Stimulated activated CD4-positive, alpha-beta T cell treated with anti-CD3 and anti-CD28 coated beads, Interleukin-4, amount 100 ng/mL, for 48 hours (primary cell): ENCODE data around the gene IMMP2L.
"Not testable (repeated sequence)": the region's sequence is repeated elsewhere in the genome, so short reads cannot be mapped to it uniquely, and the experiment has no call there.

Experiments used
- DNase-seq, 2 donors: peaks; one replicate each; pipeline ENCODE4 v3.0.0-alpha.2; 2020; ENCODE audit warnings: low read depth in 2 of 2

The IMMP2L gene

GRCh38 chr7:110750931-110751605 is 811.2 kb downstream of the IMMP2L start:
- no peak for DNase-seq

DNA sequence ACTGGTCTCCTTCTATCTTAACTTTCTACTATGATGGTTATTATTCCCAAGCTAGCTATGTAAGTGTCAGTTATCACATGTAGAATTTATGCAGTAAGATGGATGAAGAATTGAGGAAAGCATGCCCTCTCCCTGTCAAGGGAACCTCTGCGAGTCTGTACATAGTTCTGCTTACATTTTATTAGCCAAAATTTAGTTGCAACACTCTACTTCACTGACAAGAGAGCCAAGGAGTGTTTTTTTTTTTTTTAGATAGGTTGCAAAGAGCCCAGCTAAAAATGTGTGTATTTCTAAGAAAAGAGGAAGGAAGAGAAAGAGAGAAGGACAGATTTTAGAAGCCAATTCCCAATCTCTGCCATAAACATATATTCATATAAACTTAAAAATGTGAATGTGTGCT is 829.1 kb downstream of the IMMP2L start:
- no peak for DNase-seq

DNA sequence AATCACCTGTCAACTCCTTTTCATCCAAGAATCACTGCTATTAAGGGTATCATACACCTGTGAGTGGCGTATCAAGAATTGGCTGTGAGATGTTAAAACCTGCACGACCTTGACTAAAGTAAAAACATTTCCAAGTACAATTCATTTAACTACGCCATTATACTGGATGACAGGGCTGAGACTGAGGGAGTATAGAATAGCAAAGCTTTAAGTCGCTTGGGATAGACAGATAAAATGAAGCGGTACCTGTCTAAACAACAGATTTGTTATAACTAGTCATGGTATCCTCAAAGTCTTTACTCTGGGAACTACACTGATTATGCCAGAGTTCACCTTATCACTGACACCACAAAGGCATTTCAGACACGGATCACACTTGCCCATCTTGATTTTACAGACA is 837.5 kb downstream of the IMMP2L start:
- DNase-seq = no peak

DNA sequence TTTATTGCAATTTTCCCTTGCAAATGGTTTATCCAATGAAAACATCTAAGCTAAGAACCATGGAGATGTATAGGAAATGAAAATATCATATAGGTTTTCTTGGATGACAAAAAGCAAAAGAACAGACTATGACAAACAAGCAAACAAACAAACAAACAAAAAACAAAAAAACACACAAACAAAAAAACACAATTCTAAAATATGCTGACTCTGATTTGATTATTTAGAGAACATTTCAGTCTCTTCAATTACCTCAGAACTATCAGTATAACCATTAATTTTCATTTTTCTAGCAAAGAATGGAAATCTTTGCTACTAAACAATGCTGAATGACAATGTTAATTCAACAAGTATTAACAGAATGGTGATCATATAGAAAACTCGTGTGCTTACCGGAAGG is 840.9 kb downstream of the IMMP2L start:
- no peak for DNase-seq

- DNase-seq = no peak
Observed at GRCh38 chr7:110720626-110721025, 841.7 kb downstream of the IMMP2L start.

DNA sequence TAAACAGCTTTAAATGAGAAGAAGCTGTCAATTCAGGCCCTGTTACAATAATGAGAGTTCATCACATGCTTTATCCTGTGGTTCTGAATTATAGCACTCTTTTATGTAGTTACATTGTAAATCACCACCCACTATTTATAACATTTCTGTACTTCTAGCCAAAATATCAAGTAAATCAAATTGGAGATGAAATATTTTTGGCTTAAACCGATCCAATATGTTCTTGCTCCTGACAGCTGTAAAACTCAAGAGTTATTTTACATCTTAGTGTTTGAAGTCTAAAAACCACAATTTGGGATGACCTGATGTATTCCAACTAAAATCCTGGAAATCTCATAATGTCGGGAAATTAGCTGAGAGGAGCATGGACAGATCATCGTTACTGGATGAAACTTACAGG is 842.6 kb downstream of the IMMP2L start:
- no peak for DNase-seq

DNA sequence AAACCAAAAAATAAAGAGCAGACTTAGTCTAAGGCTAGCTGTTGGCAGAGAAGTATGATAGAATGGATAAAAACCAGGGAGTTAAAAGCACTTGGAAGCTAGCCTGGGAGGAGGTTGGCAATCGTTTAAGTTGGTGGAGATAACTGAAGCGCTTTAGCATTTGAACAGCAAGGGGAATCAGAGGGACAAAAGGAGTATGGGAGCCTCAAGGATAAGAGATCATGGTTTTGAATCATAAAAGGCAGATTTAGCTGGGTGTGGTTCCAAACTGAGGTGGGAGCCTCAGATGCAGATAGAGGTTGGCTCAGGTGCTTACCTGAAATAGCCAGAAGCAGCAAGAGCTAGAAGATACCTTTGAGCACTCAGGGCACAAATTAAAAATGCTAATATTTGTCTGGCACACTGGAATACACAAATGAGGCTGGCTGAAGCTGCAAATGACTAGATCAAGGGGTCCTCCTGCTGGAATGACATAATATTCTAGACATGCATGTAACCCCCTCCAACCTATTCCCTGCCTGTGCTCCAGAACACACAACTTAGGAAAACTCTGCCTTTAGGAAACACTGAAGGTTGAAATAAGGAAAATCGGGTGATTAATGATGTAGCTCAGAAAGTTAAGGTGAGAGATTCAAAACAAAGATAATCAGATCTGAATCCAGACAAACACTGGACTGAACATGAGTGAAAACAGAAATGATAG is 843.6 kb downstream of the IMMP2L start:
- DNase-seq = no peak

DNA sequence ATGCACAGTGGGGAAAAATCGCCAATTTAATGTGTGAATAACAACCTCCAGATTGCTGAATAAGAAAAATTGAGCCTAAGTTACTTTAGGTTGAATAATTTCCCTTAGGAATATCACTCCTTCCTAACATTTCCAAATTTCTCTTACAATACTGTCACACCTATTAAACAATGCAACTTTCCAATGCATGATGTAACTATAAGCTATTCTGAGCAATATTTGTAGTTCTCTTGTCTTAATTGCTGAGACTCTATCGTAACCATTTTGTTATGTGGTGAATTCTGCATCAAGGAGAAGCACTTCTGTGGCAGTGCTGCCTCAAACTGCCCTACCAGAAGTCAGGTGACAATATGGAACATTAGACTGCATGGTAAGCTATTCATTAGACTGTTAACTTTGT is 858.1 kb downstream of the IMMP2L start:
- DNase-seq = no peak

GRCh38 chr7:110698576-110698975 is 863.7 kb downstream of the IMMP2L start:
- no peak for DNase-seq

GRCh38 chr7:110693344-110693743 is 868.9 kb downstream of the IMMP2L start:
- DNase-seq = no peak

GRCh38 chr7:110688908-110689307 is 873.4 kb downstream of the IMMP2L start:
- no peak for DNase-seq

- no peak for DNase-seq
Observed at GRCh38 chr7:110685899-110686298, 876.4 kb downstream of the IMMP2L start.

DNA sequence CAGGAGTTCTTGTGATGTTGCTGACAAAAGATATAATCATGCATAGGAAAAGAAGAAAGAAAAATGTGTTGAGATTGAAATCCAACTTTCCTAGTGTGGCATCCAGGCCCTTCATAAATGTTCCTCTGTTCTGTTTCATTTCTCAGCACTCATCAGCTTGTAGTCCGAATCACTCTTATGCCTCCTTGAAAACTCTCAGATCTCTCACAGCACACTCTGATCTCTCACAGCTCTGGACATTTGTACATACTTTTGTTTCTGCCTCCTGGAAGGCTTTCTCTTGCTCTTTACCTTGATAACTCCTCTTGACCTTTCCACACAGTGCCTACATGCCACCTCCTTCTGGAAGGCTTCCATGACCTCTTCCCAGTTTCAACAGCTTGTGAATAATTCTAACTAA is 880.4 kb downstream of the IMMP2L start:
- no peak for DNase-seq

DNA sequence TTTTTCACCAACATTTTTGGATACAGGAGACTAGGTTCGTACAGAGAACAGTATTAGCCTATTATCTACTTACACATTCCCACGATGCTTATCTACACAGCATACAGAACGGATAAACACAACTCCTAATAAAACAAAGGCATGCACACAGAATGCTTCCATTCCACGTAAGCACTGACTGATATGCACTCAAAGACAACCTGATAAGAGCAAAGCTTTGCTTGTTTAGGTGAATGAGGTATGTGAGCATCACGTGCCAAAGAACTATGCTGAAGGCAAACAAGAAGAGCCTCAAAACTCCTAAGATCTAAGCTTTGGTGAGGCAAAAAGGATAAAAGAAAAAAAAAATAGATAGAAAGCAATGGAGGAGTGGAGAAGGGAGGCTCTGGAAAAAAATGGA is 884.9 kb downstream of the IMMP2L start:
- DNase-seq = no peak

GRCh38 chr7:110676785-110677184 is 885.5 kb downstream of the IMMP2L start:
- DNase-seq = no peak

DNA sequence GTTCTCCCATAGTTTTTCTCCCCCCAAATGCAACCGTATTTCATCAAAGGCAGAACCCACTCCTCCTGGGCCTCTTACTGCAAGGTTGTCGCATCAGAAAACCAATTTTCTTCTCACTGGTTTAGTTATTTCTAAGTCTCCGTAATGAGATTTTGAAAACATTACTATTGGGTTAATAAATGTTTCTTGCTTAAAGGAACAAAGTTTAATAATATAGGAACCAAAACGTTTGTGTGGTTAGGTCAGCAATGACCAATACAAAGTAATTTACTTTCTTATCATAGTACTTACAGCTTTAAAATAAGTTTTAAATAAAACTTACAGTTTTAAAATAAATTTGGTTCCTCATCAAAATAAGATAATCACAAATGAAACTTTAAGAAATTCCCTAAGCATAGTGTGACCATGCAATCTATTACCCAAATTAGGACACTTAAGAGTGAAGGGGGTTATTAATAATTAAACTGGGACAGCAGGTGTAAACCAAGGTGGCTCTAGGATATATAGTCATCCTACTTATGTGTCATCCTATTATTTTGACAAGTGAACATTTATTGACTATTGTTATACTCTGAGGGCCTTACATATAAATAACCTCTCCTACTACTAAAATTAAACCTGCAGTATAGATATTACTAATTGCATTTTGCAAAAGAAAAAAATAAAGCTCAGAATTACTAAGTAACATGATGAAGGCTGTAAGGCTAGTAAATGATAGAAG is 886.7 kb downstream of the IMMP2L start:
- no peak for DNase-seq

DNA sequence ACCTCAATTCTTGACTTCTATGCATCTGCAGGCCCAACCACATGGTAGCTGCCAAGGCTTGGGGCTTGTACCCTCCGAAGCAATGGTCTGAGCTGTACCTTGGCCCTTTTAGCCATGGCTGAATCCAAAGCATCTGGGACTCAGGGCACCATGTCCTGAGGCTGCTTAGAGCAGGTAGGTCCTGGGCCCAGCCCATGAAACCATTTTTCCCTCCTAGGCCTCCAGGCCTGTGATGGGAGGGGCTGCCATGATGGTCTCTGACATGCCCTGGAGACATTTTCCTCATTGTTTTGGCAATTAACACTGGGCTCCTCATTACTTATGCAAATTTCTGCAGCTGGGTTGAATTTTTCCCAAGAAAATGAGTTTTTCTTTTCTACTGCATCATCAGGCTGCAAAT is 889.1 kb downstream of the IMMP2L start:
- no peak for DNase-seq

GRCh38 chr7:110669410-110669809 is 892.9 kb downstream of the IMMP2L start:
- DNase-seq = no peak

GRCh38 chr7:110664803-110665202 is 897.5 kb downstream of the IMMP2L start:
- DNase-seq = no peak

DNA sequence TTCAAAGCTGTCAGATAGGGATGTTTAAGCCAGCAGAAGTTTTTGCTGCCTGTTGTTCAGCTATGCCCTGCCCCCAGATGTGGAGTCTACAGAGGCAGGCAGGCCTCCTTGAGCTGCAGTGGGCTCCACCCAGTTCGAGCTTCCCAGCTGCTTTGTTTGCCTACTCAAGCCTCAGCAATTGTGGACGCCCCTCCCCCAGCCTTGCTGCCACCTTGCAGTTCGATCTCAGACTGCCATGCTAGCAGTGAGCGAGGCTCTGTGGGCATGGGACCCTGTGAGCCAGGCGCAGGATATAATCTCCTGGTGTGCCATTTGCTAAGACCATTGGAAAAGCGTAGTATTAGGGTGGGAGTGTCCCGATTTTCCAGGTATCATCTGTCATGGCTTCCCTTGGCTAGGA is 901.7 kb downstream of the IMMP2L start:
- DNase-seq = not testable (repeated sequence)

DNA sequence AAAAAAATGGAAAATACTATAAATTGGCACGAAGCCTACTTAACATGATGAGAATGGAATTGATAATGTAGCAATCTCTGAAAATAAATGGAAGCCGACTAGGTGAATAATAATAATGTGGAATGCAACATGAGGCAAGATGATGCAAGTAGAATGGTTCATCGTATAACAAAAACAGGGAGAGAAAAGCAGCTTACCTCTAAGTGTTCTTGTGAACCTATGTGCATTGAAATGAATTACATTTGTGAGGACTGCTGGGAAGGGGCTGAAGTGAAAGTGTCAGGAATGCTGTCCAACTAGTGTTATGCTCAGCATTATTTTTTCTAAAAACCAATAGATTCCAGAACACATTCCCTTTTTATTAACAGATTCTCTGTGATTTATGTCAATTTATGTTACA is 912.0 kb downstream of the IMMP2L start:
- no peak for DNase-seq

GRCh38 chr7:110647266-110647665 is 915.0 kb downstream of the IMMP2L start:
- DNase-seq = no peak

DNA sequence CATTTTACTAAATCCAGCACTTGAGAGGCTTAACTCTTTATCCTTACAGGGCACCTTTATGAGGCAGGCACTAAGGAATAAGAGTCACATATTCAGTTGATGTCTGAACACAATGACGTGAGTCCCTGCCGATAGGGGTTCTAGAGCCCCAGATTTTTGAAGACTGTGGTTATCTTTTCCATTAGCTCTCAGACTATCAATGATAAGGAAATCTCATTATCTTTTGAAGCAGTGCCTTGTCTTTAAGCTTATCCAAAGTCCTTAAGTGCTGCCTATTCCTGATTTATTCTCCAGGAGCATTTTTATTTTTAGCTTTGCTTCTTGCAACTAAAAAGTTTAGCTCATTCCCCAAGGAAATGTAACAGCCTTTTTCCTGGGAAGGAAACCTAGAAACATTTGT is 915.5 kb downstream of the IMMP2L start:
- no peak for DNase-seq
